ENCODE results near the gene ETS1.

Gene ETS1

DNA sequence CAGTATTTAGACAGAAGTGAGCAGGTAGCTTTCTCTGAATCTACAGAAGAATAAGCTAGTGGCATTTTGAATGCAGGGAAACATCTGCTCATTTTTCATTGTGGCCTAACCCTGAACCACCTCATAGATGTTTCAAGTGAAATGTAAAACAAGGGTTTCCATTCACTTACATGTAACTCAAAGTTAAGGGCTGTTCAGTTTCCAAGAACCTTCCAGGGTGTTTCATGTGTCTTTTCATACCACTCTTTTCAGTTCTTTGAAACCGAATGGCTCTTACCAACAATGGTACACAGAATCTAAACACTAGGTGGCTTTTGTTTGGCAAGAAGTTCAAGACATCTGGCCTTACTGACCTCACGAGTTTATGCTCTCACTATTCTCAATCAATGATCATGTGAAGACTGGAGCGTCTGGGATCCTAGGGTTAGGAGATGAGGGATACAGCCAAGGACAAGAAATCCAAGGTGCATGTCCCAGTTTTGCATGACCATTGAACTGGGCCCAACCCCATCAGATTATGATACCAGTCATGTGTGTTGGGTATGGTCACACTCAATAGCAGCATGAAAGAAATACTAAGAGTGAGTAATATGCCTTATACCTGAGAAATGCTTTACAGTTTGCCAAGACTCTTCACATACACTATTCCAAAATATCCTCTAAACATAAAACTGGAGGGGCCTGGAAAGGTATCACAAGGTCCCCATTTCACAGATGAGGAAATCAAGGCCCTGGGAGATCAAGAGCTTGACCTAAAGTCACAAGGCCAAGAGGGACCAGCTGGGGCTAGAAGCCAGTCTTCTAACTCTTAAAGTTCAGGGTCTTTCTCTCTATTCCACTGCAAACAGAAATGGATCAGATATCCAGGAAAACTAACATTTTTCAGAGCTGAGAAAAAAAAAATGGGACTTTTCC, 92.7 kb downstream of the ETS1 start:
- Histone ChIP-seq H3K4me3 (ENCODE audit: low read length) (no peak overlapping the region), H3K36me3 (ENCODE audit: control insufficient read depth, insufficient read depth, low read length, severe bottlenecking) (peaks cover 16% of the 10 kb centered on the region), H3K27me3 (replicated peaks; ENCODE audit: control insufficient read depth, insufficient read depth, low read length) (no peaks in the 10 kb centered on the region), H3K4me1 (ENCODE audit: control insufficient read depth, insufficient read depth, low read length) (peaks cover 91% of the 10 kb centered on the region), H3K9me3 (ENCODE audit: control insufficient read depth, low read length) (no peaks in the 10 kb centered on the region), H3K9ac (ENCODE audit: low read length) (no peak overlapping the region)
- peak; percentile 2 for DNase-seq (ENCODE audit: low read depth)

DNA sequence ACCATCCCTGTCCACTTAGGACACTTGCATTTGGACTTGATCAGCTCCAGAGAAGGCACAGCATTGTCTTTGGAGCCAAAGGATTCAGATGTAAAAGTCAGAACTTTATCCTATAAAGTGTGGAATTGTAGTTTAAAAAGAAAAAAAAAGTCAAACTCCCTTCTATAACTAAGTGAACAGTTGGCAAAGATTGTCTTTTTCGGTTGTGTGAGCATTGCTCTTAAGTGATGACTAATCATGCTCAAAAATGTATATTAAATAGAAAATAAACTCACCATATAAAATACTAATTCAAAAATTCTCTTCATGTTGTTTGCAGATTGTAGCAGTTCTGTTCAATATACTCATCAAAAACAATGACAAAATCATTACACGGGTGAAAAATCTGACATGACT, 93.8 kb downstream of the ETS1 start:
- H3K4me3 ChIP-seq (ENCODE audit: low read length) = no peak overlapping the region
- peaks cover 27% of the 10 kb centered on the region for H3K36me3 ChIP-seq (ENCODE audit: control insufficient read depth, insufficient read depth, low read length, severe bottlenecking)
- no peaks in the 10 kb centered on the region for H3K9me3 ChIP-seq (ENCODE audit: control insufficient read depth, low read length)
- no peaks in the 10 kb centered on the region for H3K27me3 ChIP-seq (replicated peaks; ENCODE audit: control insufficient read depth, insufficient read depth, low read length)
- H3K4me1 ChIP-seq (ENCODE audit: control insufficient read depth, insufficient read depth, low read length) = peaks cover 90% of the 10 kb centered on the region
- H3K9ac ChIP-seq (ENCODE audit: low read length) = peak overlapping the region; percentile 41
- peak; percentile 54 for DNase-seq (ENCODE audit: low read depth)

- peak overlapping the region; percentile 41 for H3K9ac ChIP-seq (ENCODE audit: low read length)
- no peaks in the 10 kb centered on the region for H3K9me3 ChIP-seq (ENCODE audit: control insufficient read depth, low read length)
- H3K4me1 ChIP-seq (ENCODE audit: control insufficient read depth, insufficient read depth, low read length) = peaks cover 89% of the 10 kb centered on the region
- DNase-seq (ENCODE audit: low read depth) = peak; percentile 15
- peaks cover 28% of the 10 kb centered on the region for H3K36me3 ChIP-seq (ENCODE audit: control insufficient read depth, insufficient read depth, low read length, severe bottlenecking)
- no peaks in the 10 kb centered on the region for H3K27me3 ChIP-seq (replicated peaks; ENCODE audit: control insufficient read depth, insufficient read depth, low read length)
- no peak overlapping the region for H3K4me3 ChIP-seq (ENCODE audit: low read length)
These were observed 94.3 kb downstream of the ETS1 start for GRCh38 chr11:128492903-128493569.

DNA sequence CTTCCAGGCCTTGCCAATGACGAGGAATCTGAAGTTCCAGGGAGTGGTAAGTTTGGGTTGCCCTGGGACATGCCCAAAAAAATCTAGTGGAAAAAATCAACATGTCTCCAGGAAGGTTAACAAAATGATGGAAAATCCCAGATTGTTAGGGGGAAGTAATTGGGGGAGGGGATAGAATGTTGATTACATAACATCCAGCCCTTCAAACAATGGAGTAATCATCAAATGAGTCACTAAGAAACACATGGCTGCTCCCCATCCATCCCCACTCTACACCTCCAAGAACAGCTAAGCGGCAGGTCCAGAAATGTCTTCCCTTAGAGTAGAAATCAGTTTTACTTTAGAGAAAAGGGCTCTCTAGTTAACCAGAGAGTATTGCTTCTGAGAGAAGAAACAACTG, 94.9 kb downstream of the ETS1 start:
- Histone ChIP-seq H3K27me3 (replicated peaks; ENCODE audit: control insufficient read depth, insufficient read depth, low read length) (no peaks in the 10 kb centered on the region), H3K9me3 (ENCODE audit: control insufficient read depth, low read length) (no peaks in the 10 kb centered on the region), H3K9ac (ENCODE audit: low read length) (no peak overlapping the region), H3K4me1 (ENCODE audit: control insufficient read depth, insufficient read depth, low read length) (peaks cover 88% of the 10 kb centered on the region), H3K4me3 (ENCODE audit: low read length) (no peak overlapping the region), H3K36me3 (ENCODE audit: control insufficient read depth, insufficient read depth, low read length, severe bottlenecking) (peaks cover 32% of the 10 kb centered on the region)
- DNase-seq (ENCODE audit: low read depth) = no peak

DNA sequence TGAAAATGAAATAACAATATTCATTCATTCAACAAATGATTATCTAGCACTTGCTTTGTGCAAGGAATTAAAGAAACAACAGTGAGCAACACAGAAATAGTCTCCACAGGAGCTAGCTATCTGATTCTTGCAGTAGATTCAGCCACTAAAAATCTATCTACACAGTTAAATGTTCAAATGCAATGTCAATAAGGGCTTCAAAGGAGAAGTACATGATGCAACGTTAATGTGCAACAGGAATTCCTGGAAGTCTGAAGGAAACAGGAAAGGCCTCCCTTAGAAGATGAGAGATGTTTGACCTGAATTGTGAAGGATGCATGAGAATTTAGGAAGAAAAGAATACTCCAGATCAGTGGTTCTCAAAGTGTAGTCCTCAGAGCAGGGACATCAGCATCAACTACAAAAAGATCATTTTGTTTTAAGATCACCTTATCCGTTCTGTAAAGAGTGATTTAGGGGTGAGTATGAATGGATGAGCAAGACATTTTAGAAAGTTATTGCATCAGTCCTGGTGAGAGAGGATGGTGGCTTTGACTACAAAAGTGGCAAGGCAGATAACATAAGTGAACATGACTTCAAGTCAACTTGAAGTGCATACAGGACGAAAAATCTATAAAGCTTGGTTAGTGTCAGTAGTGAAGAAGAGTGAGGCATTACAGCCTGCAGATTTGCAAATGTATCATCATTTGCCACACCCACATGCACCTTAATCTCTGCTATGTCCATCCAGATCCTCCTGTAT, 96.0 kb downstream of the ETS1 start:
- Histone ChIP-seq H3K4me3 (ENCODE audit: low read length) (no peak overlapping the region), H3K27me3 (replicated peaks; ENCODE audit: control insufficient read depth, insufficient read depth, low read length) (no peaks in the 10 kb centered on the region), H3K9me3 (ENCODE audit: control insufficient read depth, low read length) (no peaks in the 10 kb centered on the region), H3K4me1 (ENCODE audit: control insufficient read depth, insufficient read depth, low read length) (peaks cover 81% of the 10 kb centered on the region), H3K36me3 (ENCODE audit: control insufficient read depth, insufficient read depth, low read length, severe bottlenecking) (peaks cover 41% of the 10 kb centered on the region), H3K9ac (ENCODE audit: low read length) (no peak overlapping the region)
- DNase-seq (ENCODE audit: low read depth) = no peak

- H3K36me3 ChIP-seq (ENCODE audit: control insufficient read depth, insufficient read depth, low read length, severe bottlenecking) = peaks cover 54% of the 10 kb centered on the region
- no peaks in the 10 kb centered on the region for H3K27me3 ChIP-seq (replicated peaks; ENCODE audit: control insufficient read depth, insufficient read depth, low read length)
- DNase-seq (ENCODE audit: low read depth) = no peak
These were observed 97.3 kb downstream of the ETS1 start for GRCh38 chr11:128490092-128490491.

GRCh38 chr11:128488471-128488870, 98.9 kb downstream of the ETS1 start:
- H3K9ac ChIP-seq (ENCODE audit: low read length) = peak overlapping the region; percentile 63
- H3K36me3 ChIP-seq (ENCODE audit: control insufficient read depth, insufficient read depth, low read length, severe bottlenecking) = peaks cover 70% of the 10 kb centered on the region
- DNase-seq (ENCODE audit: low read depth) = peak; percentile 68
- no peaks in the 10 kb centered on the region for H3K9me3 ChIP-seq (ENCODE audit: control insufficient read depth, low read length)
- H3K27me3 ChIP-seq (replicated peaks; ENCODE audit: control insufficient read depth, insufficient read depth, low read length) = no peaks in the 10 kb centered on the region
- peak overlapping the region; percentile 32 for H3K4me3 ChIP-seq (ENCODE audit: low read length)
- peaks cover 68% of the 10 kb centered on the region for H3K4me1 ChIP-seq (ENCODE audit: control insufficient read depth, insufficient read depth, low read length)

More at GRCh38 chr11:128490092-128490491, 97.3 kb downstream of the ETS1 start:
- Histone ChIP-seq H3K4me3 (ENCODE audit: low read length) (no peak overlapping the region), H3K9me3 (ENCODE audit: control insufficient read depth, low read length) (no peaks in the 10 kb centered on the region), H3K9ac (ENCODE audit: low read length) (no peak overlapping the region), H3K4me1 (ENCODE audit: control insufficient read depth, insufficient read depth, low read length) (peaks cover 74% of the 10 kb centered on the region)

GRCh38 chr11:128487978-128488377, 99.4 kb downstream of the ETS1 start:
- H3K36me3 ChIP-seq (ENCODE audit: control insufficient read depth, insufficient read depth, low read length, severe bottlenecking) = peaks cover 75% of the 10 kb centered on the region
- H3K4me3 ChIP-seq (ENCODE audit: low read length) = peak overlapping the region; percentile 32
- peak overlapping the region; percentile 63 for H3K9ac ChIP-seq (ENCODE audit: low read length)
- no peak for DNase-seq (ENCODE audit: low read depth)
- H3K4me1 ChIP-seq (ENCODE audit: control insufficient read depth, insufficient read depth, low read length) = peaks cover 68% of the 10 kb centered on the region
- H3K27me3 ChIP-seq (replicated peaks; ENCODE audit: control insufficient read depth, insufficient read depth, low read length) = no peaks in the 10 kb centered on the region
- no peaks in the 10 kb centered on the region for H3K9me3 ChIP-seq (ENCODE audit: control insufficient read depth, low read length)

GRCh38 chr11:128484172-128484571, 103.2 kb downstream of the ETS1 start:
- peaks cover 70% of the 10 kb centered on the region for H3K36me3 ChIP-seq (ENCODE audit: control insufficient read depth, insufficient read depth, low read length, severe bottlenecking)
- peaks cover 75% of the 10 kb centered on the region for H3K4me1 ChIP-seq (ENCODE audit: control insufficient read depth, insufficient read depth, low read length)
- H3K4me3 ChIP-seq (ENCODE audit: low read length) = no peak overlapping the region
- DNase-seq (ENCODE audit: low read depth) = no peak
- no peak overlapping the region for H3K9ac ChIP-seq (ENCODE audit: low read length)
- H3K27me3 ChIP-seq (replicated peaks; ENCODE audit: control insufficient read depth, insufficient read depth, low read length) = no peaks in the 10 kb centered on the region
- H3K9me3 ChIP-seq (ENCODE audit: control insufficient read depth, low read length) = no peaks in the 10 kb centered on the region

- Histone ChIP-seq H3K4me1 (ENCODE audit: control insufficient read depth, insufficient read depth, low read length) (peaks cover 76% of the 10 kb centered on the region), H3K9me3 (ENCODE audit: control insufficient read depth, low read length) (no peaks in the 10 kb centered on the region), H3K4me3 (ENCODE audit: low read length) (peak overlapping the region; percentile 17), H3K27me3 (replicated peaks; ENCODE audit: control insufficient read depth, insufficient read depth, low read length) (no peaks in the 10 kb centered on the region), H3K9ac (ENCODE audit: low read length) (peak overlapping the region; percentile 86), H3K36me3 (ENCODE audit: control insufficient read depth, insufficient read depth, low read length, severe bottlenecking) (peaks cover 69% of the 10 kb centered on the region)
- no peak for DNase-seq (ENCODE audit: low read depth)
These were observed 104.1 kb downstream of the ETS1 start for GRCh38 chr11:128483211-128483788.
